ENCODE results near the gene PPM1D. TPM values are rescaled to one million over a fixed set of nuclear protein-coding genes. Genes with fewer than 3 reads are reported as not detected.
"Not testable (repeated sequence)": the region's sequence is repeated elsewhere in the genome, so short reads cannot be mapped to it uniquely, and the experiment has no call there.

PPM1D gene
- total RNA-seq, 1 experiment from 2014 or later = 10.8 TPM

- DNase-seq = no peak
- Histone ChIP-seq H3K36me3 (peaks cover 17% of the 10 kb centered on the region), H3K9me3 (replicated peaks) (no peaks in the 10 kb centered on the region), H3K27ac (no peak overlapping the region), H3K4me1 (no peaks in the 10 kb centered on the region), H3K4me3 (no peak overlapping the region), H3K27me3 (no peaks in the 10 kb centered on the region)
These were observed 52.7 kb downstream of the PPM1D start for GRCh38 chr17:60652454-60653247.

DNA sequence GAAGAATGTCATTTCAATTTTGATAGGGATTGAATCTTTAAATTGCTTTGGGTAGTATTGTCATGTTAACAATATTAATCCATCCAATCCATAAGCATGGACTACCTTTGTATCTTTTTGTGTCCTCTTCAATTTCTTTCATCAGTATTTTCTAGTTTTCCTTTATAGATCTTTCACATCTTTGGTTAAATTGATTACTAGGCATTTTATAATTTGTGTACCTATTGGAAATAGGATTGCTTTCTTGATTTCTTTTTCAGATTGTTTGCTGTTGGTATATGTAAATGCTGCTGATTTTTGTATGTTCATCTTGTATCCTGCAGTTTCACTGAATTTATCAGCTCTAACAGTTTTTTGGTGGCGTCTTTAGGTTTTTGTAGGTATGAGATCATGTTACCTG is 53.6 kb downstream of the PPM1D start:
- DNase-seq = no peak
- Histone ChIP-seq H3K27ac (no peak overlapping the region), H3K4me1 (no peaks in the 10 kb centered on the region), H3K36me3 (peaks cover 17% of the 10 kb centered on the region), H3K9me3 (replicated peaks) (no peaks in the 10 kb centered on the region), H3K27me3 (no peaks in the 10 kb centered on the region), H3K4me3 (no peak overlapping the region)

GRCh38 chr17:60656499-60656898 is 56.5 kb downstream of the PPM1D start:
- Histone ChIP-seq H3K4me1 (no peaks in the 10 kb centered on the region), H3K4me3 (no peak overlapping the region), H3K36me3 (peaks cover 5% of the 10 kb centered on the region), H3K27ac (no peak overlapping the region), H3K27me3 (no peaks in the 10 kb centered on the region), H3K9me3 (replicated peaks) (no peaks in the 10 kb centered on the region)
- DNase-seq = no peak

- H3K27me3 ChIP-seq = no peaks in the 10 kb centered on the region
- DNase-seq = no peak
- no peaks in the 10 kb centered on the region for H3K4me1 ChIP-seq
- peaks cover 10% of the 10 kb centered on the region for H3K36me3 ChIP-seq
- H3K4me3 ChIP-seq = no peak overlapping the region
- no peaks in the 10 kb centered on the region for H3K9me3 ChIP-seq (replicated peaks)
- no peak overlapping the region for H3K27ac ChIP-seq
These were observed 59.2 kb downstream of the PPM1D start for GRCh38 chr17:60659156-60659555.

DNA sequence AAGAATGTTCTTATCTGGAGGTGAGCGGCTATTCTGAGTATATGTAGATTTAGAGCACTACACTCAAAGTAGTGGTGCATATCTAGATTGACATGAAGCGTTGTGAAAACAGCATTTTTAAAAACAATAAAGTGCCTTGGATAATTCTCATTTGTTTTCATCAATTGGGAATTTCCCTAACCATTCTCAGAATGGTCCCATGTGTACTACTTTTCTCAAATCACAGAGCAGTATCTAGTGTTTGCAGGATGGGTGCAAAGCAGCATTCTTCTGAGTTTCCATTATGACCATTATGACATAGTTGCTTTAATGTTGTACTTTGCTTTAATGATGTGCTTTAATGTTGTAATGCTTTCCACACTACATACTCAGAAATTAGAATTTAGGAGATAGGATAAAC is 61.5 kb downstream of the PPM1D start:
- no peaks in the 10 kb centered on the region for H3K9me3 ChIP-seq (replicated peaks)
- no peak overlapping the region for H3K27ac ChIP-seq
- H3K36me3 ChIP-seq = peaks cover 10% of the 10 kb centered on the region
- H3K4me3 ChIP-seq = no peak overlapping the region
- no peaks in the 10 kb centered on the region for H3K27me3 ChIP-seq
- no peak for DNase-seq
- no peaks in the 10 kb centered on the region for H3K4me1 ChIP-seq

GRCh38 chr17:60664022-60664421 is 64.0 kb downstream of the PPM1D start:
- Histone ChIP-seq H3K4me3 (no peak overlapping the region), H3K27ac (no peak overlapping the region), H3K4me1 (no peaks in the 10 kb centered on the region), H3K27me3 (no peaks in the 10 kb centered on the region), H3K36me3 (peaks cover 7% of the 10 kb centered on the region), H3K9me3 (replicated peaks) (no peaks in the 10 kb centered on the region)
- no peak for DNase-seq

GRCh38 chr17:60665602-60666001 is 65.6 kb downstream of the PPM1D start:
- Histone ChIP-seq H3K36me3 (peaks cover 7% of the 10 kb centered on the region), H3K4me1 (no peaks in the 10 kb centered on the region), H3K9me3 (replicated peaks) (no peaks in the 10 kb centered on the region), H3K27me3 (no peaks in the 10 kb centered on the region), H3K4me3 (no peak overlapping the region), H3K27ac (no peak overlapping the region)
- no peak for DNase-seq

DNA sequence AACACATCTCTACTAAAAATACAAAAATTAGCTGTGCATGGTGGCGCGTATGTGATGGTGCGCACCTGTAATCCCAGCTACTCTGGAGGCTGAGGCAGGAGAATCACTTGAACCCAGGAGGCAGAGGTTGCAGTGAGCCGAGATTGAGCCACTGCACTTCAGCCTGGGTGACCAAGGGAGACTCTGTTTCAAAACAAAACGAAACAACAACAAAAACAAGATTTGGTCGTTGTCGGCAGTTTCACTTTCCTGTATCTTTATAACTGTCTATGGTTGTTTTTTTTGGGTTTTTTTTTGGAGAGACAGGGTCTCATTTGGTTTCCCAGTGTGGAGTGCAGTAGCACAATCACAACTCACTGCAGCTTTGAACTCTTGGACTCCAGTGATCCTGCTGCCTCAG is 68.7 kb downstream of the PPM1D start:
- not testable (repeated sequence) for DNase-seq; H3K9me3 ChIP-seq (replicated peaks); H3K27me3 ChIP-seq; H3K4me1 ChIP-seq; H3K4me3 ChIP-seq; H3K27ac ChIP-seq; H3K36me3 ChIP-seq

GRCh38 chr17:60671482-60671881 is 71.5 kb downstream of the PPM1D start:
- H3K4me3 ChIP-seq = no peak overlapping the region

DNA sequence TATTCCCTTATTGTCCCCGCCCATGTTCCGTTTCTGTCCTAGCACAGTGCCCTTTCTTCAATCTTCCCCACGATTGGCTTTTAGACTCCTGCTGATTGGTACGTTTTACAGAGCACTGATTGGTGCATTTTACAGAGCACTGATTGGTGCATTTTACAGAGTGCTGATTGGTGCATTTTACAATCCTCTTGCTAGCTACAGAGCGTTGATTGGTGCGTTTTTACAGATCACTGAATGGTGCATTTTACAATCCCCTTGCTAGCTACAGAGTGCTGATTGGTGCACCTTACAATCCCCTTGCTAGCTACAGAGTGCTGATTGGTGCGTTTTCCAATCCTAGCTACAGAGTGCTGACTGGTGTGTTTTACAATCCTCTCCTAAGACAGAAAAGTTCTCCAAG is 74.6 kb downstream of the PPM1D start:
- not testable (repeated sequence) for DNase-seq

More at GRCh38 chr17:60671482-60671881, 71.5 kb downstream of the PPM1D start:
- DNase-seq = no peak
- Histone ChIP-seq H3K27me3 (no peaks in the 10 kb centered on the region), H3K9me3 (replicated peaks) (no peaks in the 10 kb centered on the region), H3K27ac (no peak overlapping the region), H3K4me1 (no peaks in the 10 kb centered on the region), H3K36me3 (no peaks in the 10 kb centered on the region)

DNA sequence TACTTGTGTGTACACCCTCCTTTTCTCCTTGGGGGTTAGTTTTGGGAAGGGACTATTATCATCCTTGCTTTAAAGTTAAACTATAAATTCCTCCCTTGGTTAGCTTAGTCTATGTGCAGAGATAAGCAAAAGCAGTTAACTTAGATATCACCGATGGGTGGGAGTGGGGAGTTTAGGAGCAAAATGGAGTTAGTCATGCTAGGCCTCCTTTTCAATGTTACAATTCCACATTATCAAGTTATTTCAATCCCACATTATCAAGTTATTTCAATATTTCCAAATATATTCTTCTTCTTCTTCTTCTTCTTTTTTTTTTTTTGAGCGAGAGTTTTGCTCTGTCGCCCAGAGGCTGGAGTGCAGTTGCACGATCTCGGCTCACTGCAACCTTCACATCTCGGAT is 76.0 kb downstream of the PPM1D start:
- no peak overlapping the region for H3K27ac ChIP-seq
- no peaks in the 10 kb centered on the region for H3K36me3 ChIP-seq
- no peak overlapping the region for H3K4me3 ChIP-seq
- H3K27me3 ChIP-seq = no peaks in the 10 kb centered on the region
- H3K4me1 ChIP-seq = no peaks in the 10 kb centered on the region
- DNase-seq = no peak
- H3K9me3 ChIP-seq (replicated peaks) = no peaks in the 10 kb centered on the region

More for the DNA sequence above, 74.6 kb downstream of the PPM1D start:
- not testable (repeated sequence) for H3K4me3 ChIP-seq; H3K4me1 ChIP-seq; H3K36me3 ChIP-seq; H3K27ac ChIP-seq; H3K9me3 ChIP-seq (replicated peaks); H3K27me3 ChIP-seq

DNA sequence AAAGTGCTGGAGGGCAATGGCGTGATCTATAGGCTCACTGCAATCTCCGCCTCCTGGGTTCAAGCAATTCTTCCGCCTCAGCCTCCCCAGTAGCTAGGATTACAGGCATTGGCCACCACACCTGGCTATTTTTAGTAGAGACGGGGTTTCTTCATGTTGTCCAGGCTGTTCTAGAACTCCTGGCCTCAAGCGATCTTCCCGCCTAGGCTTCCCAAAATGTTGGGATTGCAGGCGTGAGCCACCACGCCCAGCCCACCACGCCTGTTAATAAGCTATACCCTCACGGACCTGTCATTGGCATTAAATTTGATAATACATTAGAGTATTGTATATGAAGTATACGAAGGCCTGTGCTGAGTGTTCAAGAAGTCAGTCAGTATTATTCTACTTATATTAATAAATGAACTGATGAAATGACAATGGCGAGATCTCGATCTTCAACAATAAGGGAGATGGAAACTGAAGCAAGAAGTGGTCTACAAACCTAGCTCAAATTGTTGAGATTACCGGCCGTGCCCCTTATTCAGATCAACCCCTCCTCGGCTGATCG is 76.8 kb downstream of the PPM1D start:
- DNase-seq = no peak
- no peaks in the 10 kb centered on the region for H3K4me1 ChIP-seq
- no peaks in the 10 kb centered on the region for H3K9me3 ChIP-seq (replicated peaks)
- peak overlapping the region; percentile 71 for H3K4me3 ChIP-seq
- H3K27me3 ChIP-seq = no peaks in the 10 kb centered on the region
- H3K36me3 ChIP-seq = no peaks in the 10 kb centered on the region
- H3K27ac ChIP-seq = peak overlapping the region; percentile 30

GRCh38 chr17:60677308-60678117 is 77.5 kb downstream of the PPM1D start, which contains the start of gene BCAS3:
Gene BCAS3 (plus strand): TSS chr17:60677851.
- peak; percentile 97 to 98 for DNase-seq
- no peaks in the 10 kb centered on the region for H3K36me3 ChIP-seq
- no peaks in the 10 kb centered on the region for H3K9me3 ChIP-seq (replicated peaks)
- no peaks in the 10 kb centered on the region for H3K4me1 ChIP-seq
- peak within 1 kb of the TSS; percentile 30 for H3K27ac ChIP-seq
- no peaks in the 10 kb centered on the region for H3K27me3 ChIP-seq
- H3K4me3 ChIP-seq = peak within 1 kb of the TSS; percentile 71

GRCh38 chr17:60678118-60678444 is 78.1 kb downstream of the PPM1D start:
- Histone ChIP-seq H3K27ac (peak overlapping the region; percentile 30), H3K4me3 (peak overlapping the region; percentile 71), H3K27me3 (no peaks in the 10 kb centered on the region), H3K9me3 (replicated peaks) (no peaks in the 10 kb centered on the region), H3K4me1 (no peaks in the 10 kb centered on the region), H3K36me3 (no peaks in the 10 kb centered on the region)
- no peak for DNase-seq

GRCh38 chr17:60679287-60679686 is 79.3 kb downstream of the PPM1D start:
- H3K27me3 ChIP-seq = no peaks in the 10 kb centered on the region
- DNase-seq = no peak
- H3K4me1 ChIP-seq = no peaks in the 10 kb centered on the region
- H3K9me3 ChIP-seq (replicated peaks) = no peaks in the 10 kb centered on the region
- no peak overlapping the region for H3K27ac ChIP-seq
- no peaks in the 10 kb centered on the region for H3K36me3 ChIP-seq
- no peak overlapping the region for H3K4me3 ChIP-seq
